Endodermal cell (in vitro differentiated cells): ENCODE data around the gene MT4. TPM values are rescaled to one million over a fixed set of nuclear protein-coding genes. Genes with fewer than 3 reads are reported as not detected.
A peak's percentile ranks its signal among the peaks of the same experiment; 100 is the strongest.

Experiments used
- DNase-seq: peaks from one replicate; pipeline ENCODE4 v3.0.0-alpha.2; 2017
- H3K27ac ChIP-seq: 2 replicates; pipeline ENCODE4 v1.5.1; 2013; ENCODE audit warnings: mild to moderate bottlenecking, low read depth, low read length, moderate library complexity
- H3K27me3 ChIP-seq: 2 replicates; pipeline ENCODE4 v1.6.1; 2013; ENCODE audit warnings: mild to moderate bottlenecking, low read length, moderate library complexity; ENCODE audit not compliant: insufficient read depth, control insufficient read depth, poor library complexity, severe bottlenecking
- H3K36me3 ChIP-seq: 2 replicates; pipeline ENCODE4 v1.7.0; 2013; ENCODE audit warnings: mild to moderate bottlenecking, low read length, moderate library complexity; ENCODE audit not compliant: control insufficient read depth, insufficient read depth
- H3K4me1 ChIP-seq: one replicate; pipeline ENCODE4 v1.7.0; 2013; ENCODE audit warnings: low read length; ENCODE audit not compliant: control insufficient read depth, insufficient read depth
- H3K4me3 ChIP-seq: 2 replicates; pipeline ENCODE4 v1.5.1; 2013; ENCODE audit warnings: mild to moderate bottlenecking, low read length, moderate library complexity
- H3K9ac ChIP-seq: 2 replicates; pipeline ENCODE4 v1.6.1; 2013; ENCODE audit warnings: mild to moderate bottlenecking, low read length, moderate library complexity; ENCODE audit not compliant: poor library complexity, severe bottlenecking; ENCODE audit errors: extremely low read depth
- H3K9me3 ChIP-seq: 2 replicates; pipeline ENCODE4 v1.6.1; 2013; ENCODE audit warnings: mild to moderate bottlenecking, low read length, moderate library complexity; ENCODE audit not compliant: control insufficient read depth
- H3K27ac Mint-ChIP-seq: 2 replicates; pipeline ENCODE4 v1.8.0; 2020; ENCODE audit warnings: mixed read lengths
- H3K27me3 Mint-ChIP-seq: 2 replicates; pipeline ENCODE4 v1.8.0; 2021; ENCODE audit warnings: mild to moderate bottlenecking, mixed read lengths; ENCODE audit not compliant: insufficient read depth
- H3K36me3 Mint-ChIP-seq: 2 replicates; pipeline ENCODE4 v1.8.0; 2020; ENCODE audit warnings: low read depth, mixed read lengths
- H3K4me1 Mint-ChIP-seq: 2 replicates; pipeline ENCODE4 v1.8.0; 2020; ENCODE audit warnings: mixed read lengths
- H3K4me3 Mint-ChIP-seq: 2 replicates; pipeline ENCODE4 v1.8.0; 2020; ENCODE audit warnings: mild to moderate bottlenecking, moderate library complexity, mixed read lengths
- H3K9me3 Mint-ChIP-seq: 2 replicates; pipeline ENCODE4 v1.8.0; 2020; ENCODE audit warnings: mild to moderate bottlenecking, mixed read lengths
- WGBS, 2 experiments: methylation state at CpG; one replicate each; pipeline versions ENCODE4 v1.1.5 to v1.1.7; 2013; ENCODE audit warnings: missing lambda C conversion rate in 2 of 2, mixed read lengths in 1 of 2; ENCODE audit not compliant: insufficient coverage in 1 of 2, insufficient read length in 1 of 2; 5-methylcytosine and 5-hydroxymethylcytosine counted together
- total RNA-seq, 2 donors: library from RNA; stranded (reverse); fragmentation: NEBNext Ultra II Directional in 1 of 2; extraction: Animal tissue kit (Norgen Biotek cat#: 25700) in 1 of 2; gene quantifications; 2 replicates in 1 of 2; 3 replicates in 1 of 2; pipeline ENCODE4 v1.2.1, GENCODE V29; 2021
- TF ChIP-seq, protein P1 (sequence below): fragments of 200-600 bp; sonication (generic); conservative IDR thresholded peaks from 2 replicates; pipeline ENCODE4 v1.5.0; 2021; ENCODE audit warnings: antibody characterized with exemption, mild to moderate bottlenecking

Gene MT4
- total RNA-seq, 2 donors from 2014 or later: not detected

GRCh38 chr16:56534847-56535383 lies 30.0 kb upstream of the MT4 start:
- Mint-ChIP-seq H3K4me1 (no peaks in the 10 kb centered on the region), H3K9me3 (no peaks in the 10 kb centered on the region), H3K27me3 (peaks cover 24% of the 10 kb centered on the region), H3K27ac (no peak overlapping the region), H3K4me3 (no peak overlapping the region), H3K36me3 (no peaks in the 10 kb centered on the region)
- H3K27me3 ChIP-seq: peaks cover 6% of the 10 kb centered on the region
- DNase-seq: no peak
- H3K4me1 ChIP-seq: no peaks in the 10 kb centered on the region
- no peak overlapping the region for H3K4me3 ChIP-seq
- 88 to 95% methylated on average over 8 of the region's 8 CpGs for WGBS, 2 experiments
- H3K27ac ChIP-seq: no peak overlapping the region
- no peaks in the 10 kb centered on the region for H3K36me3 ChIP-seq
- no peak overlapping the region for H3K9ac ChIP-seq
- TF ChIP-seq, protein P1, sequence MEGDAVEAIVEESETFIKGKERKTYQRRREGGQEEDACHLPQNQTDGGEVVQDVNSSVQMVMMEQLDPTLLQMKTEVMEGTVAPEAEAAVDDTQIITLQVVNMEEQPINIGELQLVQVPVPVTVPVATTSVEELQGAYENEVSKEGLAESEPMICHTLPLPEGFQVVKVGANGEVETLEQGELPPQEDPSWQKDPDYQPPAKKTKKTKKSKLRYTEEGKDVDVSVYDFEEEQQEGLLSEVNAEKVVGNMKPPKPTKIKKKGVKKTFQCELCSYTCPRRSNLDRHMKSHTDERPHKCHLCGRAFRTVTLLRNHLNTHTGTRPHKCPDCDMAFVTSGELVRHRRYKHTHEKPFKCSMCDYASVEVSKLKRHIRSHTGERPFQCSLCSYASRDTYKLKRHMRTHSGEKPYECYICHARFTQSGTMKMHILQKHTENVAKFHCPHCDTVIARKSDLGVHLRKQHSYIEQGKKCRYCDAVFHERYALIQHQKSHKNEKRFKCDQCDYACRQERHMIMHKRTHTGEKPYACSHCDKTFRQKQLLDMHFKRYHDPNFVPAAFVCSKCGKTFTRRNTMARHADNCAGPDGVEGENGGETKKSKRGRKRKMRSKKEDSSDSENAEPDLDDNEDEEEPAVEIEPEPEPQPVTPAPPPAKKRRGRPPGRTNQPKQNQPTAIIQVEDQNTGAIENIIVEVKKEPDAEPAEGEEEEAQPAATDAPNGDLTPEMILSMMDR: peak; percentile 19
- no peaks in the 10 kb centered on the region for H3K9me3 ChIP-seq

GRCh38 chr16:56538331-56538730 lies 26.5 kb upstream of the MT4 start:
- WGBS, 2 experiments: 85 to 100% methylated on average over 3 to 6 of the region's 7 CpGs
- H3K9ac ChIP-seq: no peak overlapping the region
- H3K36me3 ChIP-seq: no peaks in the 10 kb centered on the region
- Mint-ChIP-seq H3K9me3 (peaks cover 8% of the 10 kb centered on the region), H3K4me1 (no peaks in the 10 kb centered on the region), H3K27me3 (peaks cover 14% of the 10 kb centered on the region), H3K36me3 (peaks cover 2% of the 10 kb centered on the region), H3K4me3 (no peak overlapping the region), H3K27ac (no peak overlapping the region)
- H3K4me3 ChIP-seq: no peak overlapping the region
- H3K9me3 ChIP-seq: no peaks in the 10 kb centered on the region
- H3K4me1 ChIP-seq: no peaks in the 10 kb centered on the region
- DNase-seq: no peak
- TF ChIP-seq, protein P1: no peak
- no peak overlapping the region for H3K27ac ChIP-seq
- peaks cover 6% of the 10 kb centered on the region for H3K27me3 ChIP-seq

DNA sequence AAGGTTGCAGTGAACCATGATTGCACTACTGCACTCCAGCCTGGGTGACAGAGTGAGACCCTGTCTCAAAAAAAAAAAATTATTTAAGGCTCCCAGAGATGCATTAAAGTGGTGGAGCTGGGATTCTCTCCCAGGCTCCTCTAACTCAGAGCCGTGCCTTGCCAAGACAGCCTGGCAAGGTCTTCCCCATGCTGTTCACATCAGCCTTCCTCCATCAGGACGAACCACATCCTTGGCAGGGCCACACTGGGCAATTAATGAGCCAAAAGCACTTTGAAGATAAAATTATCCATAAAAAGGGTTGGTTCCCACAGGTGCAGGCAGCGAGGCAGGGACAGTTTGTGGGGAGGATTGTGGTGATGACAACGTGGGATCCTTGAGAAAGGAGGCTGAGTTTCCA lies 25.2 kb upstream of the MT4 start:
- H3K4me3 ChIP-seq: no peak overlapping the region
- peaks cover 8% of the 10 kb centered on the region for H3K9me3 Mint-ChIP-seq
- no peak overlapping the region for H3K9ac ChIP-seq
- TF ChIP-seq, protein P1: no peak
- H3K36me3 ChIP-seq: no peaks in the 10 kb centered on the region
- H3K27me3 ChIP-seq: peaks cover 6% of the 10 kb centered on the region
- no peak for DNase-seq
- peaks cover 7% of the 10 kb centered on the region for H3K27me3 Mint-ChIP-seq
- H3K4me1 Mint-ChIP-seq: no peaks in the 10 kb centered on the region
- no peak overlapping the region for H3K4me3 Mint-ChIP-seq
- no peak overlapping the region for H3K27ac Mint-ChIP-seq
- H3K9me3 ChIP-seq: no peaks in the 10 kb centered on the region
- H3K27ac ChIP-seq: no peak overlapping the region
- WGBS, 2 experiments: 93% methylated on average over 4 of the region's 4 CpGs; no CpG with 5 or more reads in 1 of the 2 experiments
- no peaks in the 10 kb centered on the region for H3K4me1 ChIP-seq
- peaks cover 2% of the 10 kb centered on the region for H3K36me3 Mint-ChIP-seq
